KBM-7 (cell line): Measurements from ENCODE around the gene MAPKAPK3.

Experiments
- DNase-seq: peaks from one replicate; pipeline ENCODE4 v3.0.0-alpha.2; 2015
- in situ Hi-C: fragments of 300-500 bp; cut with MboI; formaldehyde crosslinking; loops from 2 replicates; pipeline ENCODE4 v1.14.3; 2020; ENCODE audit warnings: low sequenced_read_pairs, low pct_unique_long_range_greater_than_20kb, mixed read lengths

MAPKAPK3 gene

DNA sequence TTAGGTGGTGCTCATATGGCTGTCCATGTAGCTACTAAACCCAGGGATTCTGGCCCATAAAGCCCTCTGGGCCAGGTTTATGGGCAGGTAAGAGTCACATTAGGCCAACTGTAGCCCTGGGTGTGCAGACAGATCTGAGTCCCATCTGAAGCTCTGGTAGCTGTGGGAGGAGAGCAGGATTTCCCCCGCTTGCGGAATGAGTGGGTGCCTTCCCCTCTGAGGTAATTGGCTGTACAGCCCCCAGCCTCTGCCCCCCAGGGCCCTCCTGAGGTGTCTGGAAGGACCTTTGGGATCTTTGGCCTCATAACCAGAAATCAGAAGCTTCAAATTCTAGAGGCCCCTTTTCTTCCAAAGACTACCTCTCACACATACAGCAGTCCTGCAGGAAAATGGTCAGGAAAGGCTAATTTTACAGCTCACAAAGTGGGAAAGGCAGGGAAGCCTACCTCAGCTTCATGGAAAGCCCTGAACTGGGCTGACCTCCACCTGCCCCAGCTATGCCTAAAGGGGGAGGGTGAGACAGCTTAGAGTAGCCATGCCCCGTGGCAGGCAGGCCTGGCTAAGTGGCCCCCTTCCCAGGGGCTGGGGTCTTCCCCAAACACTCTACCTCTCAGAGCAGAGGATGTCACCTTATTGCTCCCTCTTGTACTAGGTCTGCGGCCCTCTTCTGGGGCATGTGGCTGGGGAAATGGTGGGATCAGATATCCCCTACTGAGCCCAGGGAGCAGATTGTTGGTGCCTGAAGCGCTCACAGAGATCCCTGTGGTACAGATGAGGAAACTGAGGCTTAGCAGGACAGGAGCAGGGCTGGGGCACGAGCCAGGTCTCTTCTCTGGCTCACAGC lies 30.8 kb upstream of the MAPKAPK3 start:
- DNase-seq, result no peak
- in situ Hi-C loops, result no loop called here

DNA sequence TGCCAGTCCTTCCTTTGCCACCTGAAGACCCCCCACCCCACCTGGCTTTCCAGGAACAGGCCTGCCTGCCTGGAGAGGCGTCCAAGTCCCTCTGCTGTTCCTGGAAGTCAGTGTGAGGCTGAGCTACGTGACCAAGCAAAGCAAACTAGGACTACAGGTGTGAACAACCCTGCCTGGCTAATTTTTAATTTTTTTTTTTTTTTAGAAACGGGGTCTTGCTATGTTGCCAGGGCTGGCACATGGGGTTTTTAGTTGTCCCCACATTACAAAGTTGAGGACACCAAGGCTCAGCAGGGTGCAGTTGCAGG lies 30.2 kb upstream of the MAPKAPK3 start:
- DNase-seq, result no peak
- in situ Hi-C loops, result no loop called here

DNA sequence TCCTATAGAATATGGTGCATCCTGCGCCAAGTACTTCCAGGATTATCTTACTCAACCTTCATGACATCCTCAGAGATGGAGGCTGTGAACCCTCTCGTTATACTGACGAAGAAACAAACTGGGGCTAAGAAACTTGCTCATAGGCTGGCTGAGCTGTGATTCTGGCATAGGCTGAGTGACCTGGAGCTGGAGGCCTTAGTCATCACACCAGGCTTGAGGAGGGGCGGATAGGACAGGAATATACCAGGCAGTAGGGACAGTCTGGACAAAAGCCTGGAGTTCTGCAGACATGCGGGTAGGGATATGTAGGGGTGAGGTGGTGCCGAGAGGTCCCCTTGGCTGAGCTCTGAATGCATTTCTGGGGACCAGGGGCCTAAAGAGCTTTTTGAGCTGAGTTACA lies 29.6 kb upstream of the MAPKAPK3 start:
- no peak for DNase-seq
- in situ Hi-C loops, result no loop called here

DNA sequence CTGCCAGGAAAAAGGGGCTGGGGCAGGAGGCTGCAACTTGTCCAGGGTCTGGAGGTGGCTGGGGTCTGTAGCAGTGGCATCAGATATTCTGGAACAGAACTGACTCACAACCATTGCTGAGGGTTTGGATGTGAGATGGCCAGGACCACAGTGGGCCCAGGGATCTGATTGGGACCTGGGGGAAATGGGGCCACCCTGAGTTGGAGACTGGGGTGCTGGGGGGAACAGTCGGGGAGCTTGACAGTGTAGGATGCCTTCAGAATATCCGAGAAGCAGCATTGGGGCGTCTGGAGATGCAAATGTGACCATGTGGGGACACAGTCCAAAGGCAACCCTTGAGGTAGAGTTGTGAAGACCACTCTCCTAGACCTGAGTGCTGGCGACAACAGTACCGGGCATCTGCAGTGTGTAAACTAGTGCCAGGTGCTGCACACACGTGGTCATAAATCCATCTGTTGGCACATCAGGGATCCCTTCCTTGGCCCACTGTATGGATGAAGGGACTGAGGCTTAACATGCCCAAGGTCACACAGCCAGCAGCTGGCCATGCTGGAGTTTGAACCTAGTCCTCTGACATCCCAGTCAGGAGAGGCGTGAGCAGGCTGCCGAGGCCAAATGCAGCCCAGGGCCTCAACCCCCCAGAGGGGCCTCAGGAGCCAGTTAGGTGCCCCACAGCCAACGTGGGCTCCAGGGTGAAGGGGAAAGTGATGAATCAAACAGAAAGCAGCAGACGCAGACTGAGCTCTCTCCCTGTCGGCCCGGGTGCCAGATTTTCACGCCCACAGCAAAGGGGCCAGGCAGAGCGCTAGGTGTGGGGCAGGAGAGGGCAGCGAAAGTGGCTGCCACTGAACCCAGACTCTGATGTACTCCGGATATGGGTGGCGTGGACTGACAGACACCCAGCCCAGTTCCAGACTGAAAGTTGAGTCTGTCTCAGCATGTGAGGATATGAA lies 28.9 kb upstream of the MAPKAPK3 start:
- in situ Hi-C loops, result no loop called here
- DNase-seq, result no peak

- DNase-seq, result no peak
- in situ Hi-C loops, result no loop called here
Observed at GRCh38 chr3:50588759-50589433, 28.1 kb upstream of the MAPKAPK3 start.

DNA sequence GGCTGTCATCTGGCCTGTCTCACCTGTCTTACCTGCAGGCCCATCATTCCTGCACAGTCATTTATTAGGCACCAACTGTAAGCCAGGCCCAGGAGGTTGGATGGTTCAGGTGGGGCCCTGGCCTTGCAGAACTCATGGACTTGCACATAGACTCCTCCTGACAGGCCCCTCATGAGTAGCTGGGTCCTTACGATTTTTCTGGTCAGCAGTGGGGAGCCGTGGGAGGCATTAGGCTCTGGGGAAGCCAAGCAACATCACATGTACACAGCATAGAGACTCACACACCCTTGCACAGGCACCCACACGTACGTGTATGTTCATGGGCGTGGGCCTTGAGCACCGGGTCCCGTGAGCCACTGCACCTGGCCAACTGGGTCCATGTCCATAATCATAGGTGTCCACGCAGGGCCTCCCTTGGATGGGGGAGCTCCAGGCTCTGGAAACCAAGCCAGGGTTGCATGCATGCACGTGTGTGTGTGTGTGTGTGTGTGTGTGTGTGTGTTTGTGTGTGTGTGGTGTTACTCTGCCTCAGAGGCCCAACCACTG lies 25.7 kb upstream of the MAPKAPK3 start:
- no peak for DNase-seq
- in situ Hi-C loops, result no loop called here

DNA sequence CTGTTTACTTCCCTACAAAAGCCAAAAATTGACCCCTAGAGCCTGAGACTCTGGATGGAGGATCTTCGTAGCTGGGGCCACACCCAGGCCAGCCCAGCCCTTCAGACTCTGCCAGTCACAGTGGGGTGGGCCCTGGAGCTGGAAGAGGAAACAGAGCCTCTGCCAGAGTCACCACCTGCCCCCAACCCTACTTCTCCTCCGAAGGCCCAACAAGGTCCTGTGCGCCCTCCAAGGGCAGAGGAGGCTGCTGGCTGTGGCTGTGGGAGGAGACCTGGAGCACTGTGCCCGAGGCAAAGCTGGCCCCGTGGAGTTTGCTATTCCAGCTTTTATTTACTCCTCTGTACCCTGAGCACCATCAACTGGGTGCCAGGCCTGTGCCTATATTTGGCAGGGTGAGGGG lies 24.4 kb upstream of the MAPKAPK3 start:
- peak; percentile 86 for DNase-seq
- in situ Hi-C loops, result no loop called here

GRCh38 chr3:50594253-50594785 lies 22.6 kb upstream of the MAPKAPK3 start:
- in situ Hi-C loops, result no loop called here
- no peak for DNase-seq

GRCh38 chr3:50599115-50599715 lies 17.7 kb upstream of the MAPKAPK3 start:
- DNase-seq, result no peak
- in situ Hi-C loops, result no loop called here

- DNase-seq, result no peak
- in situ Hi-C loops, result no loop called here
Observed at GRCh38 chr3:50599716-50600118, 17.2 kb upstream of the MAPKAPK3 start.

DNA sequence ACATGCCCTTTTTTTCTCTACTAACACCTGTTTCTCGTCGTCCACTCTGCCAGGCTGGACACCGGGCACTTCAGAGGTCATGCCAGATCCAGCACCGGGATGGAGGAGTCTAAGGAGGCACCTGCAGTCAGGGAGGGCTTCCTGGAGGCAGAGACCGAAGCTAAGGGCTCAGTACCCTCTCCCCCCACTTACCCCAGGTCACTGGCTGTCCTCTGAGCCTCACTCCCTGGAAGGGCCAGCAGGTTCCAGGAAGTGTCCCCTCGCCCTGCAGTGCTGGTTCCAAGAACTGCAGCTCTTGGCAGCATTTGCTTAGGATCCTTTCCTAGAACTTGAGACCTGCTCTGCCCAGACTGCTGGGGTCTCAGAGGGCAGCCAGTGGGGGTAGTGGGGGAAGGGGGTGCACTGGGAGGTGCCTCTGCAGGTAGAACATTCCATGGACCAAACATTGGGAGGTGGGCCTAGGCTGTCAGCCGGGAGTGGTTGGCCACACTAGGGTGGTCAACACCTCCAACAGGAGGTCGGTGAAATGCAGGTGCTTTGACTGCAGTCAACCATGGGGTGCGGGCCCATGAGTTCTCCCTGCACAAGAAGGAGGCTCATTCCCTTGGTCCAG lies 16.7 kb upstream of the MAPKAPK3 start:
- in situ Hi-C loops, result no loop called here
- DNase-seq, result peak; percentile 28

- peak; percentile 99 for DNase-seq
Observed at GRCh38 chr3:50600841-50601591, 15.9 kb upstream of the MAPKAPK3 start.

DNA sequence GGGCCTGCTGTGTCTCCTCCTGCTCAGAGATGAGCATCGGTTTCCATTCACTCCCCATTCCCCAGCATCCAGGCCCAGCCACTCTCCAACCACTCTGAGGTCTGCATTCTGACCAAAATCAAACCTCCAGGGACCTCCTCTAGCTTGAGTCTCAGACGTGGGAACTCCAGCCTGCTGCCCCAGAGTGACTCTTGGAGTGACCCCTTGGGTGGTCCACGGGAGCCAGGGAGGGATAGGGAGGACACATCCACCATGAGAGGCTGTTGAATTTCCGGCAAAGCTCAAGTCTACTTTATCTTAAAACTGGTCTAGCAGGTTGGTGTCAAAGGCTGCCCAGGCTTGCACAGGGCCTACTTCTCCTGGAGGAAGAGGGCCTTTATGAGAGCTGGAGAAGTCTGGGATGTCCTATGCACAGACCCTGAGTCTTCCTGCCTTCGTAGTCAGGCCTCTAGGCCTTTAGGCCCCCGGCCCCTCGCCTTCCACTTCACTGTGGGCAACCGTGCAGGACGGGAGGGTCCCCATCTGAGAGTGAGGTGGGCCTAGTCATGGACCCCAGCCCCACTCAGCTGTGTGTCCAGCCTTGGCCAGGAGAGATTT lies 14.3 kb upstream of the MAPKAPK3 start:
- DNase-seq, result no peak
- in situ Hi-C loops, result no loop called here

More at GRCh38 chr3:50600841-50601591, 15.9 kb upstream of the MAPKAPK3 start:
- in situ Hi-C loops, result no loop called here

DNA sequence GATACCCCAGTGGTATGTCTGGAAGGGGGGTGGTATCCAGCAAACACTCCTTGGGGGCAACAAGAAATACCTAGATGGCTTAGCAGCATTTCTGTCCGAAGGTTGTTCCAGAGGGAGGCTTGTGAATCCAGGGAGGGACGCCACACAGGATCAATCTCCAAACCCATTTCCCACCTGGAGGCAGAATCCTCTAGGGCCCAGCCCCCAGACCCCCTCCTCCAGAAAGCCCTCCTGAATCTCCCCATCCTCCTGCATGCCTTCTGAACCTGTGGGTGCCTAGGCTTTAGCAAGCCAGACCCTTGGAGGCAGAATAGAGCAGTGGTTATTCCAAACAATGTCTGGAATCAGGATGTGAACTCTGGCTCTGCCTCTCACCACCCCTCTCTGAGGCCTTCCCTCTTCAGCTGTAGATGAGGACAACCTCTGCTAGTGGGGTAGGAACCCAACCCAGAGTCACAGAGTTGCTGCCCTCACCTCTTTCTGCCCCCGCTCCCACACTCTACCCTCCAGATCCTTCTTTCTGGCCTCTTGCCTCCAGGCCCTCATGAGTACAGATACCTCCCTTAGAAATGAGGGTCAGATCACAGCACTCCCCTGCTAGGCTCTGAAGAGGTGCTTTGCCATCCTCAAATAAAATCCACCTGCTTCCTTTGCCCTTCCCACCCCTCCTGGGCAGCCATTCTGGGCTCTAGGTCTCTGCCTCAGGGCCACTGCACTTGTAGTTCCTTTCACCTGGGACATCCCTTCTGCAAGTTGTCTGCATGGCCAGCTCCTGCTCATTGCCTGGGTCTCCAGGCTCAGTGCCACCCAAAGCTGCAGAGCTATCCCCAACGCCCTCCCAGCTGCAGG lies 13.5 kb upstream of the MAPKAPK3 start:
- in situ Hi-C loops, result no loop called here
- peak; percentile 45 for DNase-seq

DNA sequence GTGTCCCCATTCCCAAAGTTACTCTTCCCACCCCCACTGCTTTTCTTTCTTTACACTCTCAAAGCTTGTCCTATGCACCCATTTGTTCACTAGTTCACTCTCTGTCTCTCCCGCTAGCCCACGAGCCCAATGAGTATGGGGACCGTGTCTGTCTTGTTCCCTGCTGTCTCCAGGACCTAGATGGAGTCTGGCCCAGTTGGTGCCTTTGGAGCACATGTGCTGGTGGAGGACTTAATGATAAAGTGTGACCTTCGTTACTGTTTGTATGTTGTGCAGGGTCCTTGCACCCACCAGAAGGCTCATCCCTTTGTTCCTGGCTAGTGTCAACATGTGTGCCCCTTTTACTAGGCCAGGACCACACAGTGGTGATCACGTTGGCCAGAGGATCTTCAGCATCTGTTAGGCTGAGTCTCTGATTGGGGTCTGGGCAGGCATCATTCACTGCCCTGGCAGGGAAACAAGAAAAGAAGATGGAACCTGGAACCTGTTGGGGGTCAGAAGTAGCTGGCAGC lies 12.8 kb upstream of the MAPKAPK3 start:
- DNase-seq, result no peak
- in situ Hi-C loops, result no loop called here
